ENCODE measurements around the gene CARS2.

The CARS2 gene

GRCh38 chr13:110641055-110642015, 64.6 kb downstream of the CARS2 start:
- H3K9ac ChIP-seq (ENCODE audit: low read length) = no peak overlapping the region
- DNase-seq (ENCODE audit: low read depth) = no peak
- no peak overlapping the region for H3K4me3 ChIP-seq (ENCODE audit: low read length)
- peaks cover 88% of the 10 kb centered on the region for H3K36me3 ChIP-seq (ENCODE audit: control insufficient read depth, insufficient read depth, low read length, severe bottlenecking)
- H3K9me3 ChIP-seq (ENCODE audit: control insufficient read depth, low read length) = no peaks in the 10 kb centered on the region
- H3K27me3 ChIP-seq (replicated peaks; ENCODE audit: control insufficient read depth, insufficient read depth, low read length) = no peaks in the 10 kb centered on the region
- no peaks in the 10 kb centered on the region for H3K4me1 ChIP-seq (ENCODE audit: control insufficient read depth, insufficient read depth, low read length)

- no peak overlapping the region for H3K4me3 ChIP-seq (ENCODE audit: low read length)
- no peak overlapping the region for H3K9ac ChIP-seq (ENCODE audit: low read length)
- H3K9me3 ChIP-seq (ENCODE audit: control insufficient read depth, low read length) = no peaks in the 10 kb centered on the region
- no peaks in the 10 kb centered on the region for H3K4me1 ChIP-seq (ENCODE audit: control insufficient read depth, insufficient read depth, low read length)
- H3K36me3 ChIP-seq (ENCODE audit: control insufficient read depth, insufficient read depth, low read length, severe bottlenecking) = peaks cover 89% of the 10 kb centered on the region
- H3K27me3 ChIP-seq (replicated peaks; ENCODE audit: control insufficient read depth, insufficient read depth, low read length) = no peaks in the 10 kb centered on the region
- DNase-seq (ENCODE audit: low read depth) = no peak
Measured at GRCh38 chr13:110640591-110641029, 65.3 kb downstream of the CARS2 start.

- Histone ChIP-seq H3K4me3 (ENCODE audit: low read length) (no peak overlapping the region), H3K4me1 (ENCODE audit: control insufficient read depth, insufficient read depth, low read length) (no peaks in the 10 kb centered on the region), H3K9me3 (ENCODE audit: control insufficient read depth, low read length) (no peaks in the 10 kb centered on the region), H3K9ac (ENCODE audit: low read length) (no peak overlapping the region), H3K36me3 (ENCODE audit: control insufficient read depth, insufficient read depth, low read length, severe bottlenecking) (peaks cover 94% of the 10 kb centered on the region), H3K27me3 (replicated peaks; ENCODE audit: control insufficient read depth, insufficient read depth, low read length) (no peaks in the 10 kb centered on the region)
- no peak for DNase-seq (ENCODE audit: low read depth)
Measured at GRCh38 chr13:110639935-110640334, 66.0 kb downstream of the CARS2 start.

GRCh38 chr13:110638814-110639806, 66.8 kb downstream of the CARS2 start:
- H3K9ac ChIP-seq (ENCODE audit: low read length) = no peak overlapping the region
- H3K4me1 ChIP-seq (ENCODE audit: control insufficient read depth, insufficient read depth, low read length) = no peaks in the 10 kb centered on the region
- no peak for DNase-seq (ENCODE audit: low read depth)
- no peaks in the 10 kb centered on the region for H3K27me3 ChIP-seq (replicated peaks; ENCODE audit: control insufficient read depth, insufficient read depth, low read length)
- H3K4me3 ChIP-seq (ENCODE audit: low read length) = no peak overlapping the region
- no peaks in the 10 kb centered on the region for H3K9me3 ChIP-seq (ENCODE audit: control insufficient read depth, low read length)
- peaks cover 96% of the 10 kb centered on the region for H3K36me3 ChIP-seq (ENCODE audit: control insufficient read depth, insufficient read depth, low read length, severe bottlenecking)

- H3K9ac ChIP-seq (ENCODE audit: low read length) = no peak overlapping the region
- H3K27me3 ChIP-seq (replicated peaks; ENCODE audit: control insufficient read depth, insufficient read depth, low read length) = no peaks in the 10 kb centered on the region
- H3K36me3 ChIP-seq (ENCODE audit: control insufficient read depth, insufficient read depth, low read length, severe bottlenecking) = peaks cover 89% of the 10 kb centered on the region
- no peaks in the 10 kb centered on the region for H3K9me3 ChIP-seq (ENCODE audit: control insufficient read depth, low read length)
- no peaks in the 10 kb centered on the region for H3K4me1 ChIP-seq (ENCODE audit: control insufficient read depth, insufficient read depth, low read length)
- no peak overlapping the region for H3K4me3 ChIP-seq (ENCODE audit: low read length)
- DNase-seq (ENCODE audit: low read depth) = no peak
Measured at GRCh38 chr13:110638257-110638656, 67.7 kb downstream of the CARS2 start.

GRCh38 chr13:110637747-110638146, 68.2 kb downstream of the CARS2 start:
- Histone ChIP-seq H3K36me3 (ENCODE audit: control insufficient read depth, insufficient read depth, low read length, severe bottlenecking) (peaks cover 84% of the 10 kb centered on the region), H3K4me3 (ENCODE audit: low read length) (no peak overlapping the region), H3K9ac (ENCODE audit: low read length) (no peak overlapping the region), H3K9me3 (ENCODE audit: control insufficient read depth, low read length) (no peaks in the 10 kb centered on the region), H3K27me3 (replicated peaks; ENCODE audit: control insufficient read depth, insufficient read depth, low read length) (no peaks in the 10 kb centered on the region), H3K4me1 (ENCODE audit: control insufficient read depth, insufficient read depth, low read length) (no peaks in the 10 kb centered on the region)
- DNase-seq (ENCODE audit: low read depth) = no peak

GRCh38 chr13:110637275-110637674, 68.6 kb downstream of the CARS2 start:
- Histone ChIP-seq H3K27me3 (replicated peaks; ENCODE audit: control insufficient read depth, insufficient read depth, low read length) (no peaks in the 10 kb centered on the region), H3K4me1 (ENCODE audit: control insufficient read depth, insufficient read depth, low read length) (no peaks in the 10 kb centered on the region), H3K9me3 (ENCODE audit: control insufficient read depth, low read length) (no peaks in the 10 kb centered on the region), H3K36me3 (ENCODE audit: control insufficient read depth, insufficient read depth, low read length, severe bottlenecking) (peaks cover 79% of the 10 kb centered on the region), H3K4me3 (ENCODE audit: low read length) (no peak overlapping the region), H3K9ac (ENCODE audit: low read length) (no peak overlapping the region)
- DNase-seq (ENCODE audit: low read depth) = no peak

- no peaks in the 10 kb centered on the region for H3K27me3 ChIP-seq (replicated peaks; ENCODE audit: control insufficient read depth, insufficient read depth, low read length)
- H3K36me3 ChIP-seq (ENCODE audit: control insufficient read depth, insufficient read depth, low read length, severe bottlenecking) = peaks cover 76% of the 10 kb centered on the region
- DNase-seq (ENCODE audit: low read depth) = no peak
- no peak overlapping the region for H3K9ac ChIP-seq (ENCODE audit: low read length)
- H3K4me3 ChIP-seq (ENCODE audit: low read length) = no peak overlapping the region
- no peaks in the 10 kb centered on the region for H3K9me3 ChIP-seq (ENCODE audit: control insufficient read depth, low read length)
- H3K4me1 ChIP-seq (ENCODE audit: control insufficient read depth, insufficient read depth, low read length) = no peaks in the 10 kb centered on the region
Measured at GRCh38 chr13:110636701-110637201, 69.2 kb downstream of the CARS2 start.

- Histone ChIP-seq H3K9me3 (ENCODE audit: control insufficient read depth, low read length) (no peaks in the 10 kb centered on the region), H3K36me3 (ENCODE audit: control insufficient read depth, insufficient read depth, low read length, severe bottlenecking) (peaks cover 69% of the 10 kb centered on the region), H3K4me1 (ENCODE audit: control insufficient read depth, insufficient read depth, low read length) (no peaks in the 10 kb centered on the region), H3K4me3 (ENCODE audit: low read length) (no peak overlapping the region), H3K9ac (ENCODE audit: low read length) (no peak overlapping the region), H3K27me3 (replicated peaks; ENCODE audit: control insufficient read depth, insufficient read depth, low read length) (no peaks in the 10 kb centered on the region)
- DNase-seq (ENCODE audit: low read depth) = no peak
Measured at GRCh38 chr13:110636053-110636475, 69.9 kb downstream of the CARS2 start.

GRCh38 chr13:110635405-110636002, 70.4 kb downstream of the CARS2 start:
- H3K9ac ChIP-seq (ENCODE audit: low read length) = no peak overlapping the region
- no peaks in the 10 kb centered on the region for H3K27me3 ChIP-seq (replicated peaks; ENCODE audit: control insufficient read depth, insufficient read depth, low read length)
- H3K4me3 ChIP-seq (ENCODE audit: low read length) = no peak overlapping the region
- H3K36me3 ChIP-seq (ENCODE audit: control insufficient read depth, insufficient read depth, low read length, severe bottlenecking) = peaks cover 70% of the 10 kb centered on the region
- no peaks in the 10 kb centered on the region for H3K4me1 ChIP-seq (ENCODE audit: control insufficient read depth, insufficient read depth, low read length)
- no peak for DNase-seq (ENCODE audit: low read depth)
- H3K9me3 ChIP-seq (ENCODE audit: control insufficient read depth, low read length) = no peaks in the 10 kb centered on the region
